GOT3 (cell line): ENCODE results near the gene RTP2.

Experiments used
- DNase-seq: peaks from one replicate; lab custom pipeline; 2025; ENCODE audit warnings: mixed read lengths; lab: John Stamatoyannopoulos, UW

Gene RTP2

DNA sequence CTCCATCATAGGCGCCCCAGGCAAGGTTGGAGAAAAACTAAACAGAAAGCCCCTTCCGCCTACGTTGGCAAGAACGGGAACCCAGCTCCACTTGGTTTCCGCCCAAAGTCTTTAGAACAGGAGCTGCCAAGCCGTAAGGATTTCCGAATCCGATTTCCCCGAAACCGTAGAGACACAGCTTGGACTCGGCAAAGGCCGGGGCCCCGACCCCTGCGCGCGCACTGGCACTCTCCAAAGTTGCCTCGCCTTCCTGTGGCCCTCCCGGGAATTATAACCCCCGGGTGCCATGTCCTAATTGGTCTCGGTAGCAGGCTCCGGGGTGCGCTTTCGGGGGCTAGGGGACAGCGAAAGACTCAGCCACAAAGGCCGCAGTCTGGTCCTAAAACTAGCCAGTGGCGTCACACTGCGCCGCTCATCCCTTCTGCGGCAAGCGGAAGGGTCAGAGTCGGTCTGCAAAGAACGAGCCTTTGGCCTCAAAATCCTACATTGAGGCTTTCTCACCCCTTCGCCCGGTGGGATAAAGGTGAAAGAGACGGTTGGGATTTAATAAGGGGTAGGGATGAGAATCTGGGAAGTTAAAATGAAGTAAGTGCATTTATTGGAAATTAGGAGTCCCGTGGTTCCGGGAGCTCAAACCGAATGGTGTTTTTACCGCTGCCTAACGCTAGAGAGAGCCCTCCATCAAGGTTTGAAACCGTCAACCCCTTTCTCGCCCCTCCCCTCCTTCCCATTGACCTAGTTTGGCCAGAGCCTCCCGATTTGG is 36.2 kb upstream of the RTP2 start:
- peak; percentile 72 for DNase-seq

DNA sequence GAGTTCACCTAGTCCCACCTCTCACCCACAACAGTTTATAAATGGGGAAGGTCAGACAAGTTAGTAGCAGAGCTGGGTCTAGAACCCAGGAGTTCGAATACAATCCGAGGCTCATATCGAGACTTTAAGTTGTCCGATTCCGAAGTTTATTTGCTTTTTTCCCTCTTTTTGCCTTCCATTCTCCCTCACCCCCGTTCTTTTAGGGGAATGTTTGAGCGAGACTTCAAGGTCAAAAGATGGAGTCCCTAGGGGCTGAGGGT is 35.6 kb upstream of the RTP2 start:
- DNase-seq, result no peak

- DNase-seq, result peak; percentile 29
Observed at GRCh38 chr3:187737368-187738070, 35.2 kb upstream of the RTP2 start.

GRCh38 chr3:187737006-187737367 is 34.6 kb upstream of the RTP2 start:
- DNase-seq, result no peak

- DNase-seq, result no peak
Observed at GRCh38 chr3:187736418-187736871, 34.1 kb upstream of the RTP2 start.

DNA sequence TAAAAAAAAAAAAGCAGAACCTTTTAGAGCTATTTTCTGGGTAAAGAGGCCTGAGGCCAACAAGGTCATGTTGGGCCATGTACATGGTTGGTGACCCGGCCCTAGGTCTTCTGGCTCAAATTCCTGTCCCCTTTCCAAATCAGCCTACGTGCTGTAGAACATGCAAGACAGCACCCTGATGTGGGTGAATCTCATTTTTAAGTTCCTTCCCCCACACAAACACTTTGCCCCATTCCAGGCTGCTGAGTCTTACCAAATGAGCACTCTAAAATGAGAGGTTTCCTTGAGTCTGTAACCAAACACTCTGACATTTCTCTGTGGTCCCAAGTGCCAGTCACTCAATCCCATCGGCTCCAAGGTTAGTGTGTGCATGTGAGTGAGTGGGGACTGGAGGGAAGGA is 33.5 kb upstream of the RTP2 start:
- DNase-seq, result no peak

DNA sequence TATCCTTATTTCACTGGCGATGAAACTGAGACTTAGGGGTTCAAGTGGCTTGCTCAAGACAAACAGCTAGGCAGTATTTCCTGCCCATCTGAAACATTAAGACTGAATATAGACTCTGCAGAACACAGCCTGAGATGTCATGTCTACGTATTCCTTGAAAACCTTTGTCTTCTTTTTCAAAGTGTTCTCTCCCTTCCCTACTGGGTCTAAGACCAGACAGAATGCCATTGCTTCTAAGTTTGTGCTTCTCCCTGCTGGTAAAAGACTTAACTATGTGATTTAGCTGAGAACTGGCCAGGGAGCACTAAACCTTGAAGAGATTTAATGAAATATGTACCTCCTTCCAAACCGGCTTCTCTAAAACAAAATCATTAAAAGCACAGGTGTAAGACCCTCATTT is 33.0 kb upstream of the RTP2 start:
- no peak for DNase-seq

GRCh38 chr3:187734841-187735240 is 32.5 kb upstream of the RTP2 start:
- no peak for DNase-seq

GRCh38 chr3:187733371-187733770 is 31.0 kb upstream of the RTP2 start:
- no peak for DNase-seq

DNA sequence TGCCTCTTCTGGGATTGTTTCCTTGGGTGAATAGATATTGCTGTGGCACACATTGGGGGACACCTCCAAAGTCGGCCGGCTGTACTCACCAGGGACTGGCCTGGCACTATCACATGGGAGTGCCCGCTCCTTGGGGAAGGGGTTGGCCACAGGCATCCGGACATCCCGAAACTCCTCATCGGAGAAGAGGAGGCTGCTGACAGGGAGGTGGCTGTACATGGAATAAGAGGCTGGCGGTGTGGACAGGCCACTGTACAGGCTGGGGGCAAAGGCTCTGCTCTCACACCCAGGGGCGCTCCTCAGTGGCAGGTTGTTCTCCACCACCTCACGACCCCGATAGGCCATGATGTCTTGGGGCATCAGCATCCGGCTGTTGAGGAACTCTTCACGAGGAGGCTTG is 27.2 kb upstream of the RTP2 start:
- no peak for DNase-seq

DNA sequence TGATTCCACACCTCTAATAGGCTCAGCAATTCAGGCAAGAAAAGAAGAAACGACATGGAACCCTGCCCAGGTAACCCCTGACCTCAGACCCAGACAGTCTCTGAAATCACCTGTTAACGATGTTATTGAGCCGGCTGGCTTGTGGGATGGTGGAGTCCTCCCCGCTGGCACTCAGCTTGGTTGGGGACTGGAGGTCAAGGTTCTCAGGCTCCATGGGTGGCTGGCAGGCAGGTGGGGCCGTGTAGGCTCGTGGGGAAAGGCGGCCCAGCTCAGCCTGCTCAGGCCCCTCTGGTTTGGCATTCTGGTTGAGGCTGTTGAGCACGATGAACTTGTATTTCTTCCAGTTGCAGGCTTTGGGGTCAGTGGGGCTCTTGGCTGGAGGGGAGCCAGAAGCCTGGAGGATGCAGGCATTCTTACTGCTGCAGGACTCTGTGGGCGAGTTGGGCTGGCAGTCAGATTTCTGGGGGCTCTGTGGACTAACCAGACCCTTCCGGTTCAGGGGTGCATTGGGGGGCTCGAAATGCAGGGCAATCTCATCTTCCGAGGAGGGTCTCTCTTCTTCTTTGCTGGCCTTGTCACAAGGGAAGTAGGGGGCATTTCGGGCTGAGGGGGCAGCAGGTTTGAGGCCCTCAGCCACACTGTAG is 26.7 kb upstream of the RTP2 start:
- DNase-seq, result no peak

DNA sequence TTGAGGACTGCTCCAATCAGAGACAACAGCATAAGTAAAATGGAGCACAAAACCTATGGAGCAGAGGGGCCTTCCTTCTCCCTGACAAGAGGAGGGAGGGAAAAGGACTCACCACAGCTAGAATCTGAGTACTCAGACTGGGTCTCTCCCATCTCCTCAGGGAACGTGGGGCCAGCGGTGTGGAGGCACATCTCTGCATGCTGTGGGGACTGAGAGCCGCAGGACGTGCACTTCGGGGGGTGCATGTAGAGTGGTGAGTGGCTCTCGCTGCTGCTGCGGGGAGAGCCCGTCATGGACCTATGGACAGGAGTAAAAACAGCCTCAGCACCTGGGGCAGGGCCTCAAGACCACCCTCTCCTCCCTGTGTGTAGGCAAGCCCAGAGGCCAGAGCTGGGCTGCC is 25.9 kb upstream of the RTP2 start:
- DNase-seq, result no peak

- no peak for DNase-seq
Observed at GRCh38 chr3:187726564-187726963, 24.2 kb upstream of the RTP2 start.

DNA sequence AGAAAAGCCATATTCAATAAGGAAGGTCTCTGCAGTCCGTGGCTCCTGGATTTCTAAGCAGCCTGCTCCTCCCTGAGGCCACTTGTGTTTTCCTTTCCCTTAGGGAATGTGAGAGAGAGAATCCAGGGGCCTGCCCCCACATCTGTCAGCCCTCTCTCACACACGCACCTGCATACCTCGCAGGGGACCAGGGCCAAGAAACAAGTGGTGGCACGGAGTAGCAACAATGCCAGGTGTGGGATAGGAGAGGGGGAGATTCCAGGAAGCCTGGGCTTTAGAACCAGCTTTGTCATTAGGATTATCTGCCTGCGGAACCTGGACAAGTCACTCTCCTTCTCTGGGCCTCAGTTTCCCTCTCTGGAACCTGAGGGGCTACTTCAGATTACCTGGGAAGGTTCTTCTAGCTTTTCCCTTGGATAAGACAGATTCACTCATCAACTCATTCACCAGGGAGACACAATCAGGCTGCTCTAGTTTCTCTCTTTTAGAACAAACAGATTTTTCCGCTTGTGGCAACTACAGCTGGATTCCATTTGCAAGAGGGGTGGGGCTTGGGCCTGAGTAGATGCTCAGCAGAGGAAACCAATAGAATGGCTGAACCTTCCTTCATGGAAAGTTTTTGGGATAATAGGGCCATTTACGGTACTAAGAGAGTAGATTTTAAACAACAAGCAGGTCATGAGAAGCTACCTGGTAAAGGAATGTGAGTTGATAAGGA is 23.5 kb upstream of the RTP2 start:
- no peak for DNase-seq

DNA sequence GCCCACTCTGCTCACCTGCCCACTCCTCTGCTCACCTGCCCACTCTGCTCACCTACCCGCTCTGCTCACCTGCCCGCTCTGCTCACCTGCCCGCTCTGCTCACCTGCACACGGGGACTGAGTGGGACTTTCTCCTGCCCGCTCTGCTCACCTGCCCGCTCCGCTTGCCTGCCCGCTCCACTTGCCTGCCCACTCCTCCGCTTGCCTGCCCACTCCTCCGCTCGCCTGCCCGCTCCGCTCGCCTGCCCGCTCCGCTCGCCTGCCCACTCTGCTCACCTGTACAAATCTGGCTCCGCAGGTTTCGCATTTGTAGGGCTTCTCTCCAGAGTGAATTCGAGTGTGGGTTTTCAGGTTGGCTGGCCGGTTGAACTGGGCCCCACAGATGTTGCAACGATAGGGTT is 22.9 kb upstream of the RTP2 start:
- no peak for DNase-seq

DNA sequence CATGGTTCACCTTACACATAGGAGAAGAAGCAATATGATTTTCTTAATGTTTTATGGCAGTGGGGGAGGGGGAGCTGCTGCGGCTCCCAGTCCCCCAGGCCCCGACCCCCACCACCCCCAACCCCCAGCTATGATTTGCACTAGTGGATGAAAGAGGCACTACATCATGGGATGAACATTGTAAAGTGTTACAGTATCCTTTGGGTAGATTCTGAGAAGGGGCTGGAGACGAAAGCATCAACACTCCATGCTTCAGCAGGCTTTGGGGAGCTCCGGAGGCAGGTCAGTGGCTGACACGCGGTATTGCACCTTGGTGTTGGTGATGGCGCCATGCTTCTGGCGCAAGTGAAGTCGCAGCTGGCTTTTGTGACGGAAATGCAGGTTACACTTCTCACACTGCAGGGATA is 19.9 kb upstream of the RTP2 start:
- DNase-seq, result no peak

DNA sequence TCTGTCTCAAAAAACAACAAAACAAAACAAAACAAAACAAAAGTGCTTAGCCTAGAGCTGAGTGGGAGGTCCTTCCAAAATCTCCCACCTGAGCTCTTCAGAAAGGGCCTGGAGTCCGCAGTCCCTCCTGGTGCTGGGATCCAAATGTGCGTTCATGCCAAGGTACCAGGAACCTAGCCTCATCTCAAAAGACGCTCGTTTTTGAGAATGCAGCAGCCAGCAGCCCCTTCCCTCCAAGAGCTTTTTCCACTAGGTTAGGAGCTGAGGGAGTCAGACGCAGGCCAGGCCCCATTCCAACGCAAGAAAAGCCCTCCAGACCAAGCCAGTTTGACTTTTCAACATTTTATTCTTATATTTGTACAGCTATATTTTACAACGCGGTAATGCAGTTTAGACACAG is 18.7 kb upstream of the RTP2 start:
- DNase-seq, result no peak

DNA sequence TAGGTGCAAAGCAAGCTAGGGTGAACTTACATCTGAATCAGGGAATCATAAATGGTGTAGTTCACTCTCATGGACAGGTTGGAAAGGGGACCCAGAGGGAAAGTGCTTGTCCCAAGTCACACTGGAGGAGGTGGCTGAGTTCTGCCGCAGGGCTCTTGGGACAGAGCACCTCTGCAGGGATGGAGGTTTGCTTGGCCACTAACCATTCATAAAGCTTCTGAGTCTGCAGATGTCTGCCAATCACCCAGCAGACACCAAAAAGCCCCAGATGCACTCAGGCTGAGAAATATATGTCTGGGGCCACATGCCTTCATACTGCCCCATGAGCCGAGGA is 17.9 kb upstream of the RTP2 start:
- no peak for DNase-seq

GRCh38 chr3:187719628-187720336 is 17.4 kb upstream of the RTP2 start:
- DNase-seq, result no peak

DNA sequence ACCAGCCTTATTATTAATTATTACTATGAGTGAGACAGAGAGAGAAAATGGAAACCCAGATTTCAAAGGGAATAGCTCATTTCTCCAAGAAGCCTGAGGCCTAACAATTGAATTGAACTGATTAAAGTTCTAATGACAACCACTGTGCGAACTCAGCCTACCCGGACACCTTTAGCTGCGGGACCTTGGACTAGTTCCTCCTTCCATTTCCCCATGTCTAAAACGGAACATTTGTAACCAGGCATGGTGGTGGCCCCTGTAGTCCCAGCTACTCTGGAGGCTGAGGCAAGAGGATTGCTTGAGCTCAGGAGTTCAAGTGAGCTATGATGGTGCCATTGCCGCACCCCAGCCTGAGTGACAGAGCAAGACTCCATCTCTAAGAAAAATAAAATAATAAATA is 16.4 kb upstream of the RTP2 start:
- DNase-seq, result no peak

DNA sequence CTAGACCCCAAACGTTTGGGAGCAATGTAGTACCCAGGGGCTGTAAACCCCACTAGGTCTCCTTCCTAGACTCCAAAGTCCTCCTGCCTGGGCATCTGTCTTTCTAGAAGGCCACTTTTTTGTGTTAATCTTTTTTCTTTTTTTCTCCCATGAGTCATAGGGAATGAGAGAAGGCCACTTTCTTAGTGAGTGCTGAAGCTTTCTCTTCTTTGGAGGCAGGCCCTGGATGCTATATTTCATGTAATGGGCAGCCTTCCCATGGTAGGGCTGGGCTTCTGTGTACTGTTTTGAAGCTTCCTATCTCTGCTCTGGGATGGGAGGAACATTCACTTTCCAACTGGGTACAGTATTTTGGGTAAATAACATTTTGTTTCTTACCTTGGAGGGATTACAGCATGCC is 15.2 kb upstream of the RTP2 start:
- no peak for DNase-seq

GRCh38 chr3:187714404-187714979 is 12.1 kb upstream of the RTP2 start:
- peak; percentile 58 for DNase-seq
